Hematopoietic multipotent progenitor cell treated with erythropoietin and hydrocortisone succinate and interleukin-3 and kit ligand, for 17 days (in vitro differentiated cells): ENCODE measurements around the gene TEKTIP1.

Experiments
- DNase-seq: peaks from one replicate; pipeline ENCODE4 v3.0.0-alpha.2; 2015; ENCODE audit warnings: low spot score

TEKTIP1 gene

GRCh38 chr19:3538965-3539755 lies at the start of gene TEKTIP1:
TEKTIP1 (plus strand) TSS chr19:3539174; CDS start chr19:3539178, 4 bp downstream.
- DNase-seq = no peak

- DNase-seq = no peak
Measured at GRCh38 chr19:3491396-3492119, 47.4 kb upstream of the TEKTIP1 start.

- no peak for DNase-seq
Measured at GRCh38 chr19:3492131-3492839, 46.7 kb upstream of the TEKTIP1 start.

GRCh38 chr19:3492919-3493318 lies 46.1 kb upstream of the TEKTIP1 start:
- no peak for DNase-seq

GRCh38 chr19:3493651-3494050 lies 45.3 kb upstream of the TEKTIP1 start:
- no peak for DNase-seq

- no peak for DNase-seq
Measured at GRCh38 chr19:3494051-3494450, 44.9 kb upstream of the TEKTIP1 start.

GRCh38 chr19:3494559-3494958 lies 44.4 kb upstream of the TEKTIP1 start:
- DNase-seq = no peak

- no peak for DNase-seq
Measured at GRCh38 chr19:3496392-3497273, 42.3 kb upstream of the TEKTIP1 start.

- DNase-seq = no peak
Measured at GRCh38 chr19:3497757-3498520, 41.0 kb upstream of the TEKTIP1 start.

GRCh38 chr19:3499738-3500428 lies 39.1 kb upstream of the TEKTIP1 start:
- peak; percentile 26 for DNase-seq

- DNase-seq = peak; percentile 100
Measured at GRCh38 chr19:3500429-3501101, 38.4 kb upstream of the TEKTIP1 start, which contains the start of gene DOHH. DOHH (minus strand) TSS chr19:3500674; CDS start chr19:3496814, 3,860 bp downstream.

- DNase-seq = peak; percentile 42
Measured at GRCh38 chr19:3501780-3502179, 37.2 kb upstream of the TEKTIP1 start.

GRCh38 chr19:3503036-3503572 lies 35.9 kb upstream of the TEKTIP1 start:
- DNase-seq = peak; percentile 99

- DNase-seq = peak; percentile 70
Measured at GRCh38 chr19:3504735-3505134, 34.2 kb upstream of the TEKTIP1 start.

- DNase-seq = peak; percentile 100
Measured at GRCh38 chr19:3505598-3506383, 33.2 kb upstream of the TEKTIP1 start, which contains the start of gene FZR1. FZR1 (plus strand) TSS chr19:3506311; CDS start chr19:3522990, 16,679 bp downstream.

- peak; percentile 53 for DNase-seq
Measured at GRCh38 chr19:3506384-3507340, 32.3 kb upstream of the TEKTIP1 start.
